Liver (tissue), 9 donors: ENCODE measurements around the gene KCNQ5. TPM values are rescaled to one million over a fixed set of nuclear protein-coding genes. Genes with fewer than 3 reads are reported as not detected.

ENCODE experiments used
- DNase-seq: peaks from one replicate; pipeline ENCODE4 v3.0.0-alpha.2; 2017; ENCODE audit warnings: low spot score
- H3K27ac ChIP-seq, 2 donors: one replicate each; pipeline ENCODE4 v1.7.0; 2013; ENCODE audit warnings: inconsistent platforms in 2 of 2, low read length in 2 of 2, control low read depth in 1 of 2, low read depth in 1 of 2, mild to moderate bottlenecking in 1 of 2
- H3K27me3 ChIP-seq, 4 donors: one replicate each; pipeline versions ENCODE4 v1.6.1 to v1.7.0; 2013; ENCODE audit warnings: low read length in 3 of 4, inconsistent platforms in 1 of 4, mild to moderate bottlenecking in 1 of 4, moderate library complexity in 1 of 4; ENCODE audit not compliant: control insufficient read depth in 4 of 4, insufficient read depth in 4 of 4
- H3K36me3 ChIP-seq, 4 donors: one replicate each; pipeline versions ENCODE4 v1.6.1 to v1.7.0; 2013; ENCODE audit warnings: low read length in 3 of 4, mild to moderate bottlenecking in 3 of 4, low read depth in 1 of 4, moderate library complexity in 1 of 4; ENCODE audit not compliant: control insufficient read depth in 4 of 4, insufficient read depth in 3 of 4
- H3K4me1 ChIP-seq, 4 donors: one replicate each; pipeline versions ENCODE4 v1.6.1 to v1.7.0; 2013; ENCODE audit warnings: low read length in 3 of 4, mild to moderate bottlenecking in 3 of 4, moderate library complexity in 1 of 4; ENCODE audit not compliant: control insufficient read depth in 4 of 4, insufficient read depth in 4 of 4
- H3K4me3 ChIP-seq, 3 donors: one replicate each; pipeline versions ENCODE4 v1.6.1 to v1.7.0; 2013; ENCODE audit warnings: low read length in 3 of 3, control low read depth in 1 of 3, low read depth in 1 of 3, mild to moderate bottlenecking in 1 of 3
- H3K9ac ChIP-seq, 2 donors: one replicate each; pipeline ENCODE4 v1.7.0; 2013; ENCODE audit warnings: low read length in 2 of 2, mild to moderate bottlenecking in 2 of 2, moderate library complexity in 2 of 2, control low read depth in 1 of 2, low read depth in 1 of 2
- H3K9me3 ChIP-seq, 4 donors: one replicate each; pipeline versions ENCODE4 v1.6.1 to v1.7.0; 2013; ENCODE audit warnings: low read length in 3 of 4; ENCODE audit not compliant: control insufficient read depth in 4 of 4
- ATF3 ChIP-seq: IDR thresholded peaks from 2 replicates; pipeline ENCODE4 v1.6.1; 2016; ENCODE audit warnings: antibody characterized with exemption
- EGR1 ChIP-seq, 2 donors: IDR thresholded peaks; 2 replicates each; pipeline ENCODE4 v1.6.1; 2016 to 2018; ENCODE audit warnings: antibody characterized with exemption in 2 of 2, low read depth in 2 of 2
- FOXA1 ChIP-seq: IDR thresholded peaks from 2 replicates; pipeline ENCODE4 v1.6.1; 2016; ENCODE audit warnings: antibody characterized with exemption
- FOXA2 ChIP-seq: IDR thresholded peaks from 2 replicates; pipeline ENCODE4 v1.6.1; 2016; ENCODE audit warnings: antibody characterized with exemption
- GABPA ChIP-seq, 2 donors: IDR thresholded peaks in 1 of 2; conservative IDR thresholded peaks in 1 of 2; 2 replicates each; pipeline ENCODE4 v1.6.1; 2016; ENCODE audit warnings: antibody characterized with exemption in 2 of 2, mild to moderate bottlenecking in 1 of 2, moderate library complexity in 1 of 2
- HNF4A ChIP-seq, 2 donors: conservative IDR thresholded peaks; 2 replicates each; pipeline ENCODE4 v1.6.1; 2016; ENCODE audit warnings: antibody characterized with exemption in 2 of 2, mild to moderate bottlenecking in 2 of 2
- HNF4G ChIP-seq: IDR thresholded peaks from 2 replicates; pipeline ENCODE4 v1.6.1; 2016; ENCODE audit warnings: antibody characterized with exemption
- JUND ChIP-seq, 2 donors: IDR thresholded peaks; 2 replicates each; pipeline ENCODE4 v1.6.1; 2016; ENCODE audit warnings: antibody characterized with exemption in 2 of 2
- NR2F2 ChIP-seq: IDR thresholded peaks from 2 replicates; pipeline ENCODE4 v1.6.1; 2016; ENCODE audit warnings: antibody characterized with exemption
- RAD21 ChIP-seq, 2 donors: IDR thresholded peaks; 2 replicates each; pipeline ENCODE4 v1.6.1; 2016; ENCODE audit warnings: antibody characterized with exemption in 2 of 2, mild to moderate bottlenecking in 2 of 2
- SP1 ChIP-seq: IDR thresholded peaks from 2 replicates; pipeline ENCODE4 v1.6.1; 2018; ENCODE audit warnings: antibody characterized with exemption, mild to moderate bottlenecking
- TAF1 ChIP-seq: conservative IDR thresholded peaks from 2 replicates; pipeline ENCODE4 v1.6.1; 2016; ENCODE audit warnings: antibody characterized with exemption, mild to moderate bottlenecking
- YY1 ChIP-seq: IDR thresholded peaks from 2 replicates; pipeline ENCODE4 v1.6.1; 2016; ENCODE audit warnings: antibody characterized with exemption, mild to moderate bottlenecking
- WGBS: extraction: QIAGEN DNeasy Blood & Tissue Kit; methylation state at CpG from one replicate; pipeline ENCODE4 v1.1.7; 2013; 5-methylcytosine and 5-hydroxymethylcytosine counted together
- polyA plus RNA-seq, 2 donors: library from polyadenylated mRNA; stranded (reverse) in 1 of 2; unstranded in 1 of 2; fragments of 200-250 nt in 1 of 2; fragments of >200 nt in 1 of 2; fragmentation: Nextera tagmentation in 1 of 2; extraction: Ambion mirVana in 1 of 2; gene quantifications; one replicate each; pipeline versions ENCODE4 v1.2.1 to v1.2.3, GENCODE V29; 2013 to 2015
- total RNA-seq, 2 donors: library from RNA; depleted of rRNA; stranded (reverse); fragments of >200 nt; gene quantifications; one replicate each; pipeline ENCODE4 v1.2.3, GENCODE V29; 2014
- TF ChIP-seq, protein P1 (sequence below): IDR thresholded peaks from 2 replicates; pipeline ENCODE4 v1.6.1; 2016; ENCODE audit warnings: antibody characterized with exemption
- TF ChIP-seq, protein P2 (sequence below): fragments of 150-350 bp; IDR thresholded peaks from 2 replicates; pipeline ENCODE4 v1.5.1; 2017; ENCODE audit warnings: improper control_type of control experiment, low read depth, low read length; ENCODE audit not compliant: missing input control
- TF ChIP-seq, protein P3 (sequence below): IDR thresholded peaks from 2 replicates; pipeline ENCODE4 v1.6.1; 2016; ENCODE audit warnings: antibody characterized with exemption
- TF ChIP-seq, protein P4 (sequence below): IDR thresholded peaks from 2 replicates; pipeline ENCODE4 v1.6.1; 2016; ENCODE audit warnings: antibody characterized with exemption, mild to moderate bottlenecking
- donor health status: healthy.
- donor health status: healthy.
- donor health status: healthy.
- donor health status: healthy.
- donor health status: healthy.

The KCNQ5 gene
- total and polyA plus RNA-seq, 4 donors, result 0.02 to 1.1 (median 0.15) TPM

GRCh38 chr6:72865467-72865866, 243.6 kb downstream of the KCNQ5 start:
- Histone ChIP-seq H3K9me3 (no peaks in the 10 kb centered on the region), H3K36me3 (no peaks in the 10 kb centered on the region), H3K27ac (no peak overlapping the region), H3K9ac (no peak overlapping the region), H3K4me1 (peaks cover 0 to 9% (median 4%) of the 10 kb centered on the region in 4 donors), H3K4me3 (no peak overlapping the region), H3K27me3 (no peaks in the 10 kb centered on the region)
- no peak for TF ChIP-seq FOXA1
- no peak for TF ChIP-seq HNF4G
- TF ChIP-seq RAD21 (IDR thresholded peaks at IDR 0.05), result no peak
- no peak for TF ChIP-seq HNF4A (conservative IDR thresholded peaks at IDR 0.05)
- no peak for TF ChIP-seq FOXA2
- TF ChIP-seq, protein P1, sequence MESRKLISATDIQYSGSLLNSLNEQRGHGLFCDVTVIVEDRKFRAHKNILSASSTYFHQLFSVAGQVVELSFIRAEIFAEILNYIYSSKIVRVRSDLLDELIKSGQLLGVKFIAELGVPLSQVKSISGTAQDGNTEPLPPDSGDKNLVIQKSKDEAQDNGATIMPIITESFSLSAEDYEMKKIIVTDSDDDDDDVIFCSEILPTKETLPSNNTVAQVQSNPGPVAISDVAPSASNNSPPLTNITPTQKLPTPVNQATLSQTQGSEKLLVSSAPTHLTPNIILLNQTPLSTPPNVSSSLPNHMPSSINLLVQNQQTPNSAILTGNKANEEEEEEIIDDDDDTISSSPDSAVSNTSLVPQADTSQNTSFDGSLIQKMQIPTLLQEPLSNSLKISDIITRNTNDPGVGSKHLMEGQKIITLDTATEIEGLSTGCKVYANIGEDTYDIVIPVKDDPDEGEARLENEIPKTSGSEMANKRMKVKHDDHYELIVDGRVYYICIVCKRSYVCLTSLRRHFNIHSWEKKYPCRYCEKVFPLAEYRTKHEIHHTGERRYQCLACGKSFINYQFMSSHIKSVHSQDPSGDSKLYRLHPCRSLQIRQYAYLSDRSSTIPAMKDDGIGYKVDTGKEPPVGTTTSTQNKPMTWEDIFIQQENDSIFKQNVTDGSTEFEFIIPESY, result no peak
- no peak for TF ChIP-seq ATF3
- TF ChIP-seq YY1, result no peak
- TF ChIP-seq, protein P2, sequence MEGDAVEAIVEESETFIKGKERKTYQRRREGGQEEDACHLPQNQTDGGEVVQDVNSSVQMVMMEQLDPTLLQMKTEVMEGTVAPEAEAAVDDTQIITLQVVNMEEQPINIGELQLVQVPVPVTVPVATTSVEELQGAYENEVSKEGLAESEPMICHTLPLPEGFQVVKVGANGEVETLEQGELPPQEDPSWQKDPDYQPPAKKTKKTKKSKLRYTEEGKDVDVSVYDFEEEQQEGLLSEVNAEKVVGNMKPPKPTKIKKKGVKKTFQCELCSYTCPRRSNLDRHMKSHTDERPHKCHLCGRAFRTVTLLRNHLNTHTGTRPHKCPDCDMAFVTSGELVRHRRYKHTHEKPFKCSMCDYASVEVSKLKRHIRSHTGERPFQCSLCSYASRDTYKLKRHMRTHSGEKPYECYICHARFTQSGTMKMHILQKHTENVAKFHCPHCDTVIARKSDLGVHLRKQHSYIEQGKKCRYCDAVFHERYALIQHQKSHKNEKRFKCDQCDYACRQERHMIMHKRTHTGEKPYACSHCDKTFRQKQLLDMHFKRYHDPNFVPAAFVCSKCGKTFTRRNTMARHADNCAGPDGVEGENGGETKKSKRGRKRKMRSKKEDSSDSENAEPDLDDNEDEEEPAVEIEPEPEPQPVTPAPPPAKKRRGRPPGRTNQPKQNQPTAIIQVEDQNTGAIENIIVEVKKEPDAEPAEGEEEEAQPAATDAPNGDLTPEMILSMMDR, result no peak
- no peak for TF ChIP-seq EGR1 (IDR thresholded peaks at IDR 0.05; ENCODE audit: low read depth in 2 of 2)
- TF ChIP-seq JUND (IDR thresholded peaks at IDR 0.05), result no peak
- TF ChIP-seq SP1, result no peak
- TF ChIP-seq, protein P3, sequence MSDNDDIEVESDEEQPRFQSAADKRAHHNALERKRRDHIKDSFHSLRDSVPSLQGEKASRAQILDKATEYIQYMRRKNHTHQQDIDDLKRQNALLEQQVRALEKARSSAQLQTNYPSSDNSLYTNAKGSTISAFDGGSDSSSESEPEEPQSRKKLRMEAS, result no peak
- WGBS, result 42% methylated on average over 2 of the region's 2 CpGs
- no peak for DNase-seq

DNA sequence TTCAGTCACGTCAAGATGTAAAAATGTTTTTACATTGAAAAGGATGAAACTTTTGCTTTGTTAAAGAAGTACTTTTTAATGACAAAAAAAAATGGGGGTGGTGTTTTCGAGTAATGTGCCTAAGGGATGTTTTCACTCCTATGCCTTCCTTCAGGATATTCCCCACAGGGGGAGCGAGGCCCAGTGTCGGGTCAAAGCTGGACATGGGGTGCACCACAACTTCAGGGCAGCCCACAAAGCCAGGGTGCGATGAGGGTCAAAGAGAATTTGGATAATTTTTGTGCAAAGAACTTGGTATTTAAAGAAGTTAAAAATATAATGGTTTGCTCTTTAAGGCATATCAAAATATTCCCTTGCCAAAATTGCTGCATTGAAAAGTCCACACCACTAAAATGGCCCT, 247.8 kb downstream of the KCNQ5 start:
- no peak overlapping the region for H3K27ac ChIP-seq
- TF ChIP-seq TAF1 (no peak), GABPA (IDR thresholded peaks at IDR 0.05 in 1 of 2, conservative IDR thresholded peaks at IDR 0.05 in 1 of 2) (no peak)
- H3K27me3 ChIP-seq, result no peaks in the 10 kb centered on the region
- DNase-seq, result no peak
- H3K4me1 ChIP-seq, result no peaks in the 10 kb centered on the region
- no peak overlapping the region for H3K4me3 ChIP-seq
- H3K9ac ChIP-seq, result no peak overlapping the region
- no peaks in the 10 kb centered on the region for H3K9me3 ChIP-seq
- 79% methylated on average over 5 of the region's 5 CpGs for WGBS
- no peaks in the 10 kb centered on the region for H3K36me3 ChIP-seq

DNA sequence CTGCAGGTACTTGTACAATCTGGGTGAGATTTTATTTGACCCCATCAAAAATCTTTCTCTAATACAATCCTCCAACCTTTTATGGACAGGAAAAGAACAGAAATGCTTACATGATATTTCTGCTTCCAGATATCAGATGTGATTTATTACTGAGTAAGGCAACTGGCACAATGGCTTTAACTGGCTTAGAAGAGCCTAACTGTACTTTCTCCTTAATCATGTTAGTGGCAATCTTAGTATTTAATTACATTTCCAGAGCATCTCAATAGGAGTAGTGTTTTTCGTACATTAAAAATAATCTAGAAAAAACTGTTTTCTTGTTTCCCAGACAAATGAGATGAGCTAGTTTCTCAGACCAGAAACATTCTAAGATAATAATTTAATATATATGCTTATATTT, 251.6 kb downstream of the KCNQ5 start:
- WGBS, result 91% methylated on average over 1 of the region's 1 CpG
- Histone ChIP-seq H3K27ac (no peak overlapping the region), H3K27me3 (no peaks in the 10 kb centered on the region), H3K4me3 (no peak overlapping the region), H3K9ac (no peak overlapping the region), H3K36me3 (no peaks in the 10 kb centered on the region), H3K4me1 (no peaks in the 10 kb centered on the region), H3K9me3 (no peaks in the 10 kb centered on the region)
- no peak for DNase-seq
- TF ChIP-seq FOXA2 (no peak), SP1 (no peak), YY1 (no peak), GABPA (IDR thresholded peaks at IDR 0.05 in 1 of 2, conservative IDR thresholded peaks at IDR 0.05 in 1 of 2) (no peak), NR2F2 (no peak), TAF1 (no peak), ATF3 (no peak)
- TF ChIP-seq, protein P3, result no peak
- TF ChIP-seq, protein P4, sequence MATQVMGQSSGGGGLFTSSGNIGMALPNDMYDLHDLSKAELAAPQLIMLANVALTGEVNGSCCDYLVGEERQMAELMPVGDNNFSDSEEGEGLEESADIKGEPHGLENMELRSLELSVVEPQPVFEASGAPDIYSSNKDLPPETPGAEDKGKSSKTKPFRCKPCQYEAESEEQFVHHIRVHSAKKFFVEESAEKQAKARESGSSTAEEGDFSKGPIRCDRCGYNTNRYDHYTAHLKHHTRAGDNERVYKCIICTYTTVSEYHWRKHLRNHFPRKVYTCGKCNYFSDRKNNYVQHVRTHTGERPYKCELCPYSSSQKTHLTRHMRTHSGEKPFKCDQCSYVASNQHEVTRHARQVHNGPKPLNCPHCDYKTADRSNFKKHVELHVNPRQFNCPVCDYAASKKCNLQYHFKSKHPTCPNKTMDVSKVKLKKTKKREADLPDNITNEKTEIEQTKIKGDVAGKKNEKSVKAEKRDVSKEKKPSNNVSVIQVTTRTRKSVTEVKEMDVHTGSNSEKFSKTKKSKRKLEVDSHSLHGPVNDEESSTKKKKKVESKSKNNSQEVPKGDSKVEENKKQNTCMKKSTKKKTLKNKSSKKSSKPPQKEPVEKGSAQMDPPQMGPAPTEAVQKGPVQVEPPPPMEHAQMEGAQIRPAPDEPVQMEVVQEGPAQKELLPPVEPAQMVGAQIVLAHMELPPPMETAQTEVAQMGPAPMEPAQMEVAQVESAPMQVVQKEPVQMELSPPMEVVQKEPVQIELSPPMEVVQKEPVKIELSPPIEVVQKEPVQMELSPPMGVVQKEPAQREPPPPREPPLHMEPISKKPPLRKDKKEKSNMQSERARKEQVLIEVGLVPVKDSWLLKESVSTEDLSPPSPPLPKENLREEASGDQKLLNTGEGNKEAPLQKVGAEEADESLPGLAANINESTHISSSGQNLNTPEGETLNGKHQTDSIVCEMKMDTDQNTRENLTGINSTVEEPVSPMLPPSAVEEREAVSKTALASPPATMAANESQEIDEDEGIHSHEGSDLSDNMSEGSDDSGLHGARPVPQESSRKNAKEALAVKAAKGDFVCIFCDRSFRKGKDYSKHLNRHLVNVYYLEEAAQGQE, result no peak
- TF ChIP-seq, protein P2, result no peak
